Fibroblast of lung (primary cell): Measurements from ENCODE around the gene PLGLB2.
"Not testable (repeated sequence)": the region's sequence is repeated elsewhere in the genome, so short reads cannot be mapped to it uniquely, and the experiment has no call there.

Source experiments
- CTCF ChIP-seq, 2 donors: IDR thresholded peaks in 1 of 2; conservative IDR thresholded peaks in 1 of 2; 1 replicate in 1 of 2; 2 replicates in 1 of 2; pipeline ENCODE4 v1.5.1; 2011 to 2012; ENCODE audit warnings: low read length in 2 of 2, control low read depth in 1 of 2, inconsistent platforms in 1 of 2, low read depth in 1 of 2, mild to moderate bottlenecking in 1 of 2
- EZH2 ChIP-seq: IDR thresholded peaks from 2 replicates; pipeline ENCODE4 v1.5.1; 2012; ENCODE audit warnings: low read length, control low read depth, mild to moderate bottlenecking; ENCODE audit errors: missing control alignments

- TF ChIP-seq CTCF (conservative IDR thresholded peaks at IDR 0.05 in 1 of 2, IDR thresholded peaks at IDR 0.05 in 1 of 2; ENCODE audit: low read depth in 1 of 2, low read length in 2 of 2); EZH2: not testable (repeated sequence)
Observed at GRCh38 chr2:87743638-87744037, 4.2 kb upstream of the PLGLB2 start.
